WTC11 (cell line): Measurements from ENCODE around the gene SDCCAG8. TPM values are rescaled to one million over a fixed set of nuclear protein-coding genes. Genes with fewer than 3 reads are reported as not detected.

Experiments used
- GRHL2 ChIP-seq: fragments of 250-450 bp; sonication (Bioruptor Pico); IDR thresholded peaks from 2 replicates; pipeline ENCODE4 v1.8.0; 2022; ENCODE audit warnings: mild to moderate bottlenecking, moderate library complexity; ENCODE audit not compliant: insufficient replicate concordance, severe bottlenecking
- JUN ChIP-seq: sonication (generic); formaldehyde crosslinking; IDR thresholded peaks from 2 replicates; pipeline ENCODE4 v1.8.0; 2023; ENCODE audit warnings: mild to moderate bottlenecking, missing genetic modification reagents
- NFATC4 ChIP-seq: fragments of 250-450 bp; sonication (Bioruptor Pico); IDR thresholded peaks from 2 replicates; pipeline ENCODE4 v1.9.0; 2021; ENCODE audit warnings: mild to moderate bottlenecking
- NR1H2 ChIP-seq: sonication (generic); formaldehyde crosslinking; IDR thresholded peaks from 2 replicates; pipeline ENCODE4 v1.9.0; 2021; ENCODE audit warnings: mild to moderate bottlenecking, moderate library complexity, missing genetic modification reagents
- OVOL2 ChIP-seq: fragments of 250-450 bp; sonication (Bioruptor Pico); IDR thresholded peaks from 2 replicates; pipeline ENCODE4 v1.9.0; 2021; ENCODE audit warnings: mild to moderate bottlenecking, borderline replicate concordance
- SP1 ChIP-seq: sonication (generic); formaldehyde crosslinking; conservative IDR thresholded peaks from 2 replicates; pipeline ENCODE4 v1.8.1; 2022; ENCODE audit warnings: missing genetic modification reagents
- TEAD4 ChIP-seq: sonication (generic); formaldehyde crosslinking; IDR thresholded peaks from 2 replicates; pipeline ENCODE4 v1.8.0; 2022; ENCODE audit warnings: mild to moderate bottlenecking, missing genetic modification reagents
- TP53 ChIP-seq: sonication (generic); formaldehyde crosslinking; IDR thresholded peaks from 2 replicates; pipeline ENCODE4 v1.8.1; 2023; ENCODE audit warnings: mild to moderate bottlenecking, missing genetic modification reagents
- ZNF121 ChIP-seq: sonication (generic); formaldehyde crosslinking; IDR thresholded peaks from 2 replicates; pipeline ENCODE4 v1.8.0; 2023; ENCODE audit warnings: missing genetic modification reagents
- ZNF138 ChIP-seq: sonication (generic); formaldehyde crosslinking; conservative IDR thresholded peaks from 2 replicates; pipeline ENCODE4 v1.8.1; 2022; ENCODE audit warnings: mild to moderate bottlenecking, moderate library complexity, missing genetic modification reagents
- ZNF232 ChIP-seq: sonication (generic); formaldehyde crosslinking; IDR thresholded peaks from 2 replicates; pipeline ENCODE4 v1.8.0; 2022; ENCODE audit warnings: mild to moderate bottlenecking, missing genetic modification reagents
- ZNF423 ChIP-seq: fragments of 250-450 bp; sonication (Bioruptor Pico); IDR thresholded peaks from 2 replicates; pipeline ENCODE4 v2.1.2; 2022; ENCODE audit warnings: mild to moderate bottlenecking, moderate library complexity
- ZNF671 ChIP-seq: fragments of 250-450 bp; sonication (Bioruptor Pico); IDR thresholded peaks from 2 replicates; pipeline ENCODE4 v1.8.0; 2021; ENCODE audit warnings: mild to moderate bottlenecking
- total RNA-seq: library from RNA; stranded (reverse); gene quantifications from 3 replicates; pipeline ENCODE4 v1.2.3, GENCODE V29; 2021
- TF ChIP-seq, protein P1 (sequence below): sonication (generic); formaldehyde crosslinking; IDR thresholded peaks from 2 replicates; pipeline ENCODE4 v1.8.0; 2022; ENCODE audit warnings: mild to moderate bottlenecking, missing genetic modification reagents
- TF ChIP-seq, protein P2 (sequence below): fragments of 250-450 bp; sonication (Bioruptor Pico); IDR thresholded peaks from 2 replicates; pipeline ENCODE4 v1.9.0; 2021; ENCODE audit warnings: mild to moderate bottlenecking
- TF ChIP-seq, protein P3 (sequence below): sonication (generic); formaldehyde crosslinking; conservative IDR thresholded peaks from 2 replicates; pipeline ENCODE4 v1.8.1; 2022; ENCODE audit warnings: mild to moderate bottlenecking, missing genetic modification reagents
- TF ChIP-seq, protein P4 (sequence below): sonication (generic); formaldehyde crosslinking; IDR thresholded peaks from 2 replicates; pipeline ENCODE4 v1.8.1; 2023; ENCODE audit warnings: mild to moderate bottlenecking, moderate library complexity, missing genetic modification reagents
- TF ChIP-seq, protein P5 (sequence below): sonication (generic); formaldehyde crosslinking; IDR thresholded peaks from 2 replicates; pipeline ENCODE4 v1.8.1; 2022; ENCODE audit warnings: low read depth, mild to moderate bottlenecking, moderate library complexity, missing genetic modification reagents, borderline replicate concordance
- TF ChIP-seq, protein P6 (sequence below): sonication (generic); formaldehyde crosslinking; IDR thresholded peaks from 2 replicates; pipeline ENCODE4 v1.8.0; 2022; ENCODE audit warnings: mild to moderate bottlenecking, missing genetic modification reagents
- TF ChIP-seq, protein P7 (sequence below): sonication (generic); formaldehyde crosslinking; IDR thresholded peaks from 2 replicates; pipeline ENCODE4 v1.8.1; 2022; ENCODE audit warnings: mild to moderate bottlenecking, missing genetic modification reagents, moderate library complexity, borderline replicate concordance
- TF ChIP-seq, protein P8 (sequence below): sonication (generic); formaldehyde crosslinking; IDR thresholded peaks from 2 replicates; pipeline ENCODE4 v1.8.1; 2023; ENCODE audit warnings: mild to moderate bottlenecking, missing genetic modification reagents, moderate library complexity
- TF ChIP-seq, protein P9 (sequence below): fragments of 250-450 bp; sonication (Bioruptor Pico); IDR thresholded peaks from 2 replicates; pipeline ENCODE4 v1.9.0; 2021; ENCODE audit warnings: mild to moderate bottlenecking, borderline replicate concordance
- TF ChIP-seq, protein P10 (sequence below): fragments of 250-450 bp; sonication (Bioruptor Pico); IDR thresholded peaks from 2 replicates; pipeline ENCODE4 v1.9.0; 2021; ENCODE audit warnings: moderate library complexity, mild to moderate bottlenecking, inconsistent platforms, borderline replicate concordance
- TF ChIP-seq, protein P11 (sequence below): sonication (generic); formaldehyde crosslinking; IDR thresholded peaks from 2 replicates; pipeline ENCODE4 v1.8.1; 2022; ENCODE audit warnings: low read depth, missing genetic modification reagents, borderline replicate concordance

SDCCAG8 gene
- total RNA-seq, 1 experiment from 2014 or later, result 44.3 TPM

DNA sequence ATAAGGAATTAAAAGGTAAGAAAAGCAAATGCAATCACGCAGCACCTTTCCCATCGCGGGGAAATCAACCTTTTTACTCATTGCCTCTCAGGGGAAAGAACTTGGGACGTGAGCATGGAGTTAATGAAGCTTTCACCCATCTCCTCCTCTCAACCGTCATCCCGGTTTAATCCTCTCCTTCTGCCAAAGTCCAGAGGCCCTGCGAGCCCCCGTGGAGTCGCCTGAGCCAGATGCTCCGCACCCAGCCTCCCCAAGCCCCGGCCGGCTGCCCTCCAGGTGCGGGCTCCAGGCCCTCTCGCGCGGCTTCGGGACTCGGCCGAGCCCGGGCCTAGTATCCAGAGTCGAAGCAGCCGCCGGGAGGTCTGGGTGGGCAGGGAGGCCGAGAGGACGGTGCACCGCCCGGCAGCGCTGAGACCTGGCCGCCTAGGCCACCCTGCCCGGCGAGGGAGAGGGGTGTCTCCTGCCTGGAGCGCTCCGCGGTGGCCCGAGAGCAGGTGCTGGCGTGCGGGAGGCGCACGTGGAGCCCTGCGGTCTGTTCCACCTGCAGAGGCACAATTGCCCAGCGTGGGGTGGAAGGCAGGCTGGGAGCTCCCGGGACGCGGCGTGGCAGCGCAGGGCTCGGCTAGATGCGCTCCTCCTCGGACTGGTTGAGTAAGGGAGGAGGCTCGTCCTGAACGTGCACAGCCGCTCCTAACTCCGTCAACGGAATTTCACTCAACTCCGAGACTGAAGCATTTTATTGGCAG lies 218.5 kb downstream of the SDCCAG8 start (continued):
- TF ChIP-seq, protein P1, sequence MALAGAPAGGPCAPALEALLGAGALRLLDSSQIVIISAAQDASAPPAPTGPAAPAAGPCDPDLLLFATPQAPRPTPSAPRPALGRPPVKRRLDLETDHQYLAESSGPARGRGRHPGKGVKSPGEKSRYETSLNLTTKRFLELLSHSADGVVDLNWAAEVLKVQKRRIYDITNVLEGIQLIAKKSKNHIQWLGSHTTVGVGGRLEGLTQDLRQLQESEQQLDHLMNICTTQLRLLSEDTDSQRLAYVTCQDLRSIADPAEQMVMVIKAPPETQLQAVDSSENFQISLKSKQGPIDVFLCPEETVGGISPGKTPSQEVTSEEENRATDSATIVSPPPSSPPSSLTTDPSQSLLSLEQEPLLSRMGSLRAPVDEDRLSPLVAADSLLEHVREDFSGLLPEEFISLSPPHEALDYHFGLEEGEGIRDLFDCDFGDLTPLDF (CRISPR knock-in tag), result no peak
- TF ChIP-seq TEAD4 (CRISPR knock-in tag) (no peak), GRHL2 (CRISPR knock-in tag) (no peak), JUN (CRISPR knock-in tag) (no peak), ZNF232 (CRISPR knock-in tag) (peak; percentile 63; the same call in 1 of the 2 replicates), OVOL2 (CRISPR knock-in tag) (no peak), NFATC4 (CRISPR knock-in tag) (no peak), TP53 (CRISPR knock-in tag) (peak; percentile 24; the same call in 1 of the 2 replicates), ZNF671 (no peak), SP1 (CRISPR knock-in tag) (0 out of 2 replicates have a peak, but pooled peaks have one; percentile 34), NR1H2 (CRISPR knock-in tag) (no peak), ZNF121 (CRISPR knock-in tag) (0 out of 2 replicates have a peak, but pooled peaks have one; percentile 39), ZNF423 (CRISPR knock-in tag) (0 out of 2 replicates have a peak, but pooled peaks have one; percentile 65), ZNF138 (CRISPR knock-in tag) (no peak)
- TF ChIP-seq, protein P2, sequence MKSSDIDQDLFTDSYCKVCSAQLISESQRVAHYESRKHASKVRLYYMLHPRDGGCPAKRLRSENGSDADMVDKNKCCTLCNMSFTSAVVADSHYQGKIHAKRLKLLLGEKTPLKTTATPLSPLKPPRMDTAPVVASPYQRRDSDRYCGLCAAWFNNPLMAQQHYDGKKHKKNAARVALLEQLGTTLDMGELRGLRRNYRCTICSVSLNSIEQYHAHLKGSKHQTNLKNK, result no peak
- TF ChIP-seq, protein P3, sequence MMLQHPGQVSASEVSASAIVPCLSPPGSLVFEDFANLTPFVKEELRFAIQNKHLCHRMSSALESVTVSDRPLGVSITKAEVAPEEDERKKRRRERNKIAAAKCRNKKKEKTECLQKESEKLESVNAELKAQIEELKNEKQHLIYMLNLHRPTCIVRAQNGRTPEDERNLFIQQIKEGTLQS (CRISPR knock-in tag), result no peak
- TF ChIP-seq, protein P4, sequence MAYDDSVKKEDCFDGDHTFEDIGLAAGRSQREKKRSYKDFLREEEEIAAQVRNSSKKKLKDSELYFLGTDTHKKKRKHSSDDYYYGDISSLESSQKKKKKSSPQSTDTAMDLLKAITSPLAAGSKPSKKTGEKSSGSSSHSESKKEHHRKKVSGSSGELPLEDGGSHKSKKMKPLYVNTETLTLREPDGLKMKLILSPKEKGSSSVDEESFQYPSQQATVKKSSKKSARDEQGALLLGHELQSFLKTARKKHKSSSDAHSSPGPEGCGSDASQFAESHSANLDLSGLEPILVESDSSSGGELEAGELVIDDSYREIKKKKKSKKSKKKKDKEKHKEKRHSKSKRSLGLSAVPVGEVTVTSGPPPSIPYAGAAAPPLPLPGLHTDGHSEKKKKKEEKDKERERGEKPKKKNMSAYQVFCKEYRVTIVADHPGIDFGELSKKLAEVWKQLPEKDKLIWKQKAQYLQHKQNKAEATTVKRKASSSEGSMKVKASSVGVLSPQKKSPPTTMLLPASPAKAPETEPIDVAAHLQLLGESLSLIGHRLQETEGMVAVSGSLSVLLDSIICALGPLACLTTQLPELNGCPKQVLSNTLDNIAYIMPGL (CRISPR knock-in tag), result peak; percentile 72; the same call in 1 of the 2 replicates
- TF ChIP-seq, protein P5, sequence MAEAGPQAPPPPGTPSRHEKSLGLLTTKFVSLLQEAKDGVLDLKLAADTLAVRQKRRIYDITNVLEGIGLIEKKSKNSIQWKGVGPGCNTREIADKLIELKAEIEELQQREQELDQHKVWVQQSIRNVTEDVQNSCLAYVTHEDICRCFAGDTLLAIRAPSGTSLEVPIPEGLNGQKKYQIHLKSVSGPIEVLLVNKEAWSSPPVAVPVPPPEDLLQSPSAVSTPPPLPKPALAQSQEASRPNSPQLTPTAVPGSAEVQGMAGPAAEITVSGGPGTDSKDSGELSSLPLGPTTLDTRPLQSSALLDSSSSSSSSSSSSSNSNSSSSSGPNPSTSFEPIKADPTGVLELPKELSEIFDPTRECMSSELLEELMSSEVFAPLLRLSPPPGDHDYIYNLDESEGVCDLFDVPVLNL, result no peak
- TF ChIP-seq, protein P6, sequence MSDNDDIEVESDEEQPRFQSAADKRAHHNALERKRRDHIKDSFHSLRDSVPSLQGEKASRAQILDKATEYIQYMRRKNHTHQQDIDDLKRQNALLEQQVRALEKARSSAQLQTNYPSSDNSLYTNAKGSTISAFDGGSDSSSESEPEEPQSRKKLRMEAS (CRISPR knock-in tag), result peak; percentile 92
- TF ChIP-seq, protein P7, sequence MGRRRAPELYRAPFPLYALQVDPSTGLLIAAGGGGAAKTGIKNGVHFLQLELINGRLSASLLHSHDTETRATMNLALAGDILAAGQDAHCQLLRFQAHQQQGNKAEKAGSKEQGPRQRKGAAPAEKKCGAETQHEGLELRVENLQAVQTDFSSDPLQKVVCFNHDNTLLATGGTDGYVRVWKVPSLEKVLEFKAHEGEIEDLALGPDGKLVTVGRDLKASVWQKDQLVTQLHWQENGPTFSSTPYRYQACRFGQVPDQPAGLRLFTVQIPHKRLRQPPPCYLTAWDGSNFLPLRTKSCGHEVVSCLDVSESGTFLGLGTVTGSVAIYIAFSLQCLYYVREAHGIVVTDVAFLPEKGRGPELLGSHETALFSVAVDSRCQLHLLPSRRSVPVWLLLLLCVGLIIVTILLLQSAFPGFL (CRISPR knock-in tag), result no peak
- TF ChIP-seq, protein P8, sequence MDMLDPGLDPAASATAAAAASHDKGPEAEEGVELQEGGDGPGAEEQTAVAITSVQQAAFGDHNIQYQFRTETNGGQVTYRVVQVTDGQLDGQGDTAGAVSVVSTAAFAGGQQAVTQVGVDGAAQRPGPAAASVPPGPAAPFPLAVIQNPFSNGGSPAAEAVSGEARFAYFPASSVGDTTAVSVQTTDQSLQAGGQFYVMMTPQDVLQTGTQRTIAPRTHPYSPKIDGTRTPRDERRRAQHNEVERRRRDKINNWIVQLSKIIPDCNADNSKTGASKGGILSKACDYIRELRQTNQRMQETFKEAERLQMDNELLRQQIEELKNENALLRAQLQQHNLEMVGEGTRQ (CRISPR knock-in tag), result peak; percentile 24; the same call in 1 of the 2 replicates
- TF ChIP-seq, protein P9, sequence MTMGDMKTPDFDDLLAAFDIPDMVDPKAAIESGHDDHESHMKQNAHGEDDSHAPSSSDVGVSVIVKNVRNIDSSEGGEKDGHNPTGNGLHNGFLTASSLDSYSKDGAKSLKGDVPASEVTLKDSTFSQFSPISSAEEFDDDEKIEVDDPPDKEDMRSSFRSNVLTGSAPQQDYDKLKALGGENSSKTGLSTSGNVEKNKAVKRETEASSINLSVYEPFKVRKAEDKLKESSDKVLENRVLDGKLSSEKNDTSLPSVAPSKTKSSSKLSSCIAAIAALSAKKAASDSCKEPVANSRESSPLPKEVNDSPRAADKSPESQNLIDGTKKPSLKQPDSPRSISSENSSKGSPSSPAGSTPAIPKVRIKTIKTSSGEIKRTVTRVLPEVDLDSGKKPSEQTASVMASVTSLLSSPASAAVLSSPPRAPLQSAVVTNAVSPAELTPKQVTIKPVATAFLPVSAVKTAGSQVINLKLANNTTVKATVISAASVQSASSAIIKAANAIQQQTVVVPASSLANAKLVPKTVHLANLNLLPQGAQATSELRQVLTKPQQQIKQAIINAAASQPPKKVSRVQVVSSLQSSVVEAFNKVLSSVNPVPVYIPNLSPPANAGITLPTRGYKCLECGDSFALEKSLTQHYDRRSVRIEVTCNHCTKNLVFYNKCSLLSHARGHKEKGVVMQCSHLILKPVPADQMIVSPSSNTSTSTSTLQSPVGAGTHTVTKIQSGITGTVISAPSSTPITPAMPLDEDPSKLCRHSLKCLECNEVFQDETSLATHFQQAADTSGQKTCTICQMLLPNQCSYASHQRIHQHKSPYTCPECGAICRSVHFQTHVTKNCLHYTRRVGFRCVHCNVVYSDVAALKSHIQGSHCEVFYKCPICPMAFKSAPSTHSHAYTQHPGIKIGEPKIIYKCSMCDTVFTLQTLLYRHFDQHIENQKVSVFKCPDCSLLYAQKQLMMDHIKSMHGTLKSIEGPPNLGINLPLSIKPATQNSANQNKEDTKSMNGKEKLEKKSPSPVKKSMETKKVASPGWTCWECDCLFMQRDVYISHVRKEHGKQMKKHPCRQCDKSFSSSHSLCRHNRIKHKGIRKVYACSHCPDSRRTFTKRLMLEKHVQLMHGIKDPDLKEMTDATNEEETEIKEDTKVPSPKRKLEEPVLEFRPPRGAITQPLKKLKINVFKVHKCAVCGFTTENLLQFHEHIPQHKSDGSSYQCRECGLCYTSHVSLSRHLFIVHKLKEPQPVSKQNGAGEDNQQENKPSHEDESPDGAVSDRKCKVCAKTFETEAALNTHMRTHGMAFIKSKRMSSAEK, result no peak
- TF ChIP-seq, protein P10, sequence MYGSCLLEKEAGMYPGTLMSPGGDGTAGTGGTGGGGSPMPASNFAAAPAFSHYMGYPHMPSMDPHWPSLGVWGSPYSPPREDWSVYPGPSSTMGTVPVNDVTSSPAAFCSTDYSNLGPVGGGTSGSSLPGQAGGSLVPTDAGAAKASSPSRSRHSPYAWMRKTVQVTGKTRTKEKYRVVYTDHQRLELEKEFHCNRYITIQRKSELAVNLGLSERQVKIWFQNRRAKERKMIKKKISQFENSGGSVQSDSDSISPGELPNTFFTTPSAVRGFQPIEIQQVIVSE (CRISPR knock-in tag), result no peak
- TF ChIP-seq, protein P11, sequence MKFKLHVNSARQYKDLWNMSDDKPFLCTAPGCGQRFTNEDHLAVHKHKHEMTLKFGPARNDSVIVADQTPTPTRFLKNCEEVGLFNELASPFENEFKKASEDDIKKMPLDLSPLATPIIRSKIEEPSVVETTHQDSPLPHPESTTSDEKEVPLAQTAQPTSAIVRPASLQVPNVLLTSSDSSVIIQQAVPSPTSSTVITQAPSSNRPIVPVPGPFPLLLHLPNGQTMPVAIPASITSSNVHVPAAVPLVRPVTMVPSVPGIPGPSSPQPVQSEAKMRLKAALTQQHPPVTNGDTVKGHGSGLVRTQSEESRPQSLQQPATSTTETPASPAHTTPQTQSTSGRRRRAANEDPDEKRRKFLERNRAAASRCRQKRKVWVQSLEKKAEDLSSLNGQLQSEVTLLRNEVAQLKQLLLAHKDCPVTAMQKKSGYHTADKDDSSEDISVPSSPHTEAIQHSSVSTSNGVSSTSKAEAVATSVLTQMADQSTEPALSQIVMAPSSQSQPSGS (CRISPR knock-in tag), result no peak
